ENCODE data around the gene LRP5. TPM values are rescaled to one million over a fixed set of nuclear protein-coding genes. Genes with fewer than 3 reads are reported as not detected.

The LRP5 gene
- total and polyA plus RNA-seq, 9 of the 15 experiments (the other 6 are each of a cell fraction or from before 2014, with no cell fraction given) = 0.48 to 44.2 (median 13.5) TPM

DNA sequence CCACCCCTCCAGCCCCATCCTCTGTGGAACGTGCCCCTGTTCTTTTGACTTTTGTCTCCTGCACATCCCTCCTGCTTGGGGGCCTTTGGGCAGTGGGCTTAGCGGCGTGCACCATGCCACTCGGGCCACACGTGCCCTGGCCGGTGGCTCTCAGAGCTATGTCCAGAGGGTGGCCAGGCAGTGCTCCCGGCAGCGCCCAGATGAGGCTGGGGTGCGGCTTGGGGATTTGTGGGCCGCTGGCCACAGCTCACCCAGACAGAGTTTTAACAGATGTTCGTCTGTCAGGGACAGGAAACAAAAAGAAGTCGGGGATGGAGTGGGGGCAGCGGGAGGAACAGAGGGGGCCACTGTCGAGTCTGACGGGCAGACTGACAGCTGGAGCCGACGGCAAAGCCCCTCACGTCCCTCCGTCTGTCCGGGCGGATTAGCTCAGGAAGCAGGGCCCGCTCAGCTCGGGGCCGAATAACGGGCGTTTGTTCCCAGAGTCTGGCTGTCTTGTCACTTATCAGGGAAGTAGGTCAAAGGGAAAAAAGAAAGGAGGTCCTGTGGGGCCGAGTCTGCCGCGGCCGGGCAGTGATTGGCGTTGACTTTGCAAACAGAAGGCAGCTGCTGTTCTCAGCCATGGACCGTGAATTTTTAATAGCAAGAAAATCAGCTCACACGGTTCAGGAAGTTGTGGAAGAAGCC, 61.6 kb downstream of the LRP5 start:
- Histone ChIP-seq H3K4me1 (replicated peaks in 1 of 2; ENCODE audit: control insufficient read depth in 2 of 2, insufficient read depth in 2 of 2, low read length in 2 of 2) (peaks cover 0 to 44% of the 10 kb centered on the region in 2 experiments; a peak in 2 of 5 replicates), H3K27ac (ENCODE audit: extremely low read depth, low read depth, low read length) (no peak overlapping the region), H3K9me1 (ENCODE audit: control insufficient read depth, insufficient read depth, low read length) (no peaks in the 10 kb centered on the region), H3K79me2 (ENCODE audit: control insufficient read depth, insufficient read depth, low read length) (no peaks in the 10 kb centered on the region), H3K4me3 (no peak overlapping the region), H3K4me2 (ENCODE audit: insufficient read depth, low read length) (no peak overlapping the region), H3K9me3 (replicated peaks; ENCODE audit: control insufficient read depth, insufficient read depth, low read depth, low read length) (no peaks in the 10 kb centered on the region), H2AFZ (ENCODE audit: low read depth, low read length) (no peak overlapping the region), H4K20me1 (replicated peaks; ENCODE audit: control insufficient read depth, insufficient read depth, low read length) (no peaks in the 10 kb centered on the region), H3K27me3 (ENCODE audit: control insufficient read depth in 2 of 2, insufficient read depth in 2 of 2, low read length in 2 of 2) (no peaks in the 10 kb centered on the region), H3K9ac (ENCODE audit: insufficient read depth in 1 of 2, low read depth in 2 of 2, low read length in 2 of 2) (peak overlapping the region in 1 of 2 experiments; percentile 76; a peak in 2 of 4 replicates), H3K36me3 (ENCODE audit: control insufficient read depth, insufficient read depth, low read length) (peaks cover 15% of the 10 kb centered on the region; the same call in 1 of the 3 replicates)
- no peak for TF ChIP-seq TOE1 (IDR thresholded peaks at IDR 0.05; ENCODE audit: borderline replicate concordance)
- no peak for TF ChIP-seq TOE1 (CRISPR knock-in tag; IDR thresholded peaks at IDR 0.05; ENCODE audit: borderline replicate concordance, low read depth)
- no peak for TF ChIP-seq SRSF7 (optimal IDR thresholded peaks at IDR 0.05; ENCODE audit: low read depth, low read length)
- TF ChIP-seq, protein P1, sequence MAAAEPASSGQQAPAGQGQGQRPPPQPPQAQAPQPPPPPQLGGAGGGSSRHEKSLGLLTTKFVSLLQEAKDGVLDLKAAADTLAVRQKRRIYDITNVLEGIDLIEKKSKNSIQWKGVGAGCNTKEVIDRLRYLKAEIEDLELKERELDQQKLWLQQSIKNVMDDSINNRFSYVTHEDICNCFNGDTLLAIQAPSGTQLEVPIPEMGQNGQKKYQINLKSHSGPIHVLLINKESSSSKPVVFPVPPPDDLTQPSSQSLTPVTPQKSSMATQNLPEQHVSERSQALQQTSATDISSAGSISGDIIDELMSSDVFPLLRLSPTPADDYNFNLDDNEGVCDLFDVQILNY (CRISPR knock-in tag; IDR thresholded peaks at IDR 0.05) = no peak
- no peak for TF ChIP-seq ILF3 (IDR thresholded peaks at IDR 0.05; ENCODE audit: borderline replicate concordance)
- no peak for TF ChIP-seq PHF8 (IDR thresholded peaks at IDR 0.05; ENCODE audit: borderline replicate concordance, low read length)
- TF ChIP-seq ELK3 (CRISPR knock-in tag; IDR thresholded peaks at IDR 0.05) = no peak
- no peak for TF ChIP-seq E2F3 (CRISPR knock-in tag; IDR thresholded peaks at IDR 0.05)
- TF ChIP-seq ZFPM2 (CRISPR knock-in tag; IDR thresholded peaks at IDR 0.05) = no peak
- TF ChIP-seq MCM7 (IDR thresholded peaks at IDR 0.05) = no peak
- no peak for TF ChIP-seq ZNF785 (CRISPR knock-in tag; IDR thresholded peaks at IDR 0.05)
- TF ChIP-seq RFX7 (CRISPR knock-in tag; IDR thresholded peaks at IDR 0.05) = no peak
- DNase-seq (ENCODE audit: extremely low read depth in 1 of 4, low spot score in 3 of 4) = no peak
- 73% methylated on average over 31 of the region's 33 CpGs for WGBS (ENCODE audit: insufficient coverage, low coverage, missing lambda C conversion rate)
- CTCF ChIA-PET (ENCODE audit: low intra/inter-chr PET ratio) = no interaction called here
- ATAC-seq = no peak
- in situ Hi-C loops (cut with MboI) = no loop called here
- POLR2A ChIA-PET = interaction anchor here (0.5 to 1.8 kb wide), 3 partner anchors 9 to 94 kb away, joined by 4 to 6 read pairs (median 4); no protein-coding TSS in a partner anchor
- FAIRE-seq = no peak
- intact Hi-C loops (cut with micrococcal nuclease) = no loop called here
- no TSS peak for BruUV-seq (replicated peaks)

All from K562 (cell line).